ENCODE data around the gene TNFRSF17. TPM values are rescaled to one million over a fixed set of nuclear protein-coding genes. Genes with fewer than 3 reads are reported as not detected.

TNFRSF17 gene
- total RNA-seq, 2 donors from 2014 or later, result not detected

GRCh38 chr16:11979013-11979672 lies 14.1 kb downstream of the TNFRSF17 start:
- ATAC-seq, result no peak
- no peaks in the 10 kb centered on the region for H3K27me3 Mint-ChIP-seq
- no peak overlapping the region for H3K4me3 Mint-ChIP-seq
- no peaks in the 10 kb centered on the region for H3K9me3 Mint-ChIP-seq
- peaks cover 26 to 30% of the 10 kb centered on the region in 2 donors for H3K4me1 Mint-ChIP-seq (ENCODE audit: low read depth in 2 of 2)
- peaks cover 4% of the 10 kb centered on the region for H3K36me3 Mint-ChIP-seq
- DNase-seq (ENCODE audit: low spot score), result no peak
- no peak overlapping the region for H3K27ac Mint-ChIP-seq

- H3K27ac Mint-ChIP-seq, result no peak overlapping the region
- no peak overlapping the region for H3K4me3 Mint-ChIP-seq
- H3K9me3 Mint-ChIP-seq, result no peaks in the 10 kb centered on the region
- no peaks in the 10 kb centered on the region for H3K27me3 Mint-ChIP-seq
- ATAC-seq (no peak), DNase-seq (ENCODE audit: low spot score) (no peak)
- H3K36me3 Mint-ChIP-seq, result peaks cover 4% of the 10 kb centered on the region
- H3K4me1 Mint-ChIP-seq (ENCODE audit: low read depth in 2 of 2), result peaks cover 25 to 29% of the 10 kb centered on the region in 2 donors
Observed at GRCh38 chr16:11980136-11980844, 15.3 kb downstream of the TNFRSF17 start.

- ATAC-seq (no peak), DNase-seq (ENCODE audit: low spot score) (no peak)
- Mint-ChIP-seq H3K36me3 (no peaks in the 10 kb centered on the region), H3K27me3 (no peaks in the 10 kb centered on the region), H3K4me3 (no peak overlapping the region), H3K4me1 (ENCODE audit: low read depth in 2 of 2) (peaks cover 0 to under 1% of the 10 kb centered on the region in 2 donors), H3K9me3 (no peaks in the 10 kb centered on the region), H3K27ac (no peak overlapping the region)
Observed at GRCh38 chr16:11985250-11985649, 20.2 kb downstream of the TNFRSF17 start.

- Mint-ChIP-seq H3K4me3 (no peak overlapping the region), H3K4me1 (ENCODE audit: low read depth in 2 of 2) (peaks cover 5% of the 10 kb centered on the region in 2 donors), H3K27ac (no peak overlapping the region), H3K36me3 (no peaks in the 10 kb centered on the region), H3K9me3 (no peaks in the 10 kb centered on the region), H3K27me3 (no peaks in the 10 kb centered on the region)
- ATAC-seq (no peak), DNase-seq (ENCODE audit: low spot score) (no peak)
Observed at GRCh38 chr16:11986521-11987057, 21.6 kb downstream of the TNFRSF17 start.

- peaks cover 5% of the 10 kb centered on the region in 2 donors for H3K4me1 Mint-ChIP-seq (ENCODE audit: low read depth in 2 of 2)
- H3K4me3 Mint-ChIP-seq, result no peak overlapping the region
- H3K36me3 Mint-ChIP-seq, result no peaks in the 10 kb centered on the region
- no peaks in the 10 kb centered on the region for H3K9me3 Mint-ChIP-seq
- H3K27me3 Mint-ChIP-seq, result no peaks in the 10 kb centered on the region
- no peak overlapping the region for H3K27ac Mint-ChIP-seq
- DNase-seq (ENCODE audit: low spot score) (no peak), ATAC-seq (no peak)
Observed at GRCh38 chr16:11988258-11988978, 23.4 kb downstream of the TNFRSF17 start.

- H3K4me3 Mint-ChIP-seq, result no peak overlapping the region
- no peaks in the 10 kb centered on the region for H3K9me3 Mint-ChIP-seq
- H3K27ac Mint-ChIP-seq, result no peak overlapping the region
Observed at GRCh38 chr16:11990702-11991390, 25.8 kb downstream of the TNFRSF17 start.

GRCh38 chr16:11992008-11992584 lies 27.1 kb downstream of the TNFRSF17 start:
- Mint-ChIP-seq H3K27ac (no peak overlapping the region), H3K36me3 (no peaks in the 10 kb centered on the region), H3K27me3 (no peaks in the 10 kb centered on the region), H3K4me3 (no peak overlapping the region), H3K4me1 (ENCODE audit: low read depth in 2 of 2) (peaks cover 17 to 19% of the 10 kb centered on the region in 2 donors), H3K9me3 (no peaks in the 10 kb centered on the region)
- DNase-seq (ENCODE audit: low spot score) (no peak), ATAC-seq (no peak)

More at GRCh38 chr16:11990702-11991390, 25.8 kb downstream of the TNFRSF17 start:
- Mint-ChIP-seq H3K27me3 (no peaks in the 10 kb centered on the region), H3K4me1 (ENCODE audit: low read depth in 2 of 2) (peaks cover 17 to 19% of the 10 kb centered on the region in 2 donors), H3K36me3 (no peaks in the 10 kb centered on the region)
- ATAC-seq (no peak), DNase-seq (ENCODE audit: low spot score) (no peak)

GRCh38 chr16:11992586-11993524 lies 27.8 kb downstream of the TNFRSF17 start:
- no peak for DNase-seq (ENCODE audit: low spot score)
- ATAC-seq, result no peak
- Mint-ChIP-seq H3K4me3 (no peak overlapping the region), H3K27ac (peak overlapping the region in 1 of 2 donors; percentile 16), H3K4me1 (ENCODE audit: low read depth in 2 of 2) (peaks cover 17 to 19% of the 10 kb centered on the region in 2 donors), H3K27me3 (no peaks in the 10 kb centered on the region), H3K9me3 (no peaks in the 10 kb centered on the region), H3K36me3 (no peaks in the 10 kb centered on the region)

GRCh38 chr16:11994143-11995119 lies 29.4 kb downstream of the TNFRSF17 start:
- peak; percentile 84 to 85 for ATAC-seq
- H3K27ac Mint-ChIP-seq, result peak overlapping the region; percentile 68 to 92

GRCh38 chr16:11996433-11997330 lies 31.7 kb downstream of the TNFRSF17 start:
- H3K27ac Mint-ChIP-seq, result peak overlapping the region in 1 of 2 donors; percentile 0
- no peak overlapping the region for H3K4me3 Mint-ChIP-seq
- no peak for ATAC-seq
- H3K36me3 Mint-ChIP-seq, result no peaks in the 10 kb centered on the region
- DNase-seq (ENCODE audit: low spot score), result no peak
- H3K27me3 Mint-ChIP-seq, result no peaks in the 10 kb centered on the region
- no peaks in the 10 kb centered on the region for H3K9me3 Mint-ChIP-seq
- peaks cover 12 to 14% of the 10 kb centered on the region in 2 donors for H3K4me1 Mint-ChIP-seq (ENCODE audit: low read depth in 2 of 2)

More at GRCh38 chr16:11994143-11995119, 29.4 kb downstream of the TNFRSF17 start:
- peaks cover 17 to 19% of the 10 kb centered on the region in 2 donors for H3K4me1 Mint-ChIP-seq (ENCODE audit: low read depth in 2 of 2)
- H3K4me3 Mint-ChIP-seq, result peak overlapping the region; percentile 30
- no peaks in the 10 kb centered on the region for H3K9me3 Mint-ChIP-seq
- H3K27me3 Mint-ChIP-seq, result no peaks in the 10 kb centered on the region
- no peaks in the 10 kb centered on the region for H3K36me3 Mint-ChIP-seq
- DNase-seq (ENCODE audit: low spot score), result no peak

GRCh38 chr16:12000032-12000431 lies 35.0 kb downstream of the TNFRSF17 start:
- Mint-ChIP-seq H3K9me3 (no peaks in the 10 kb centered on the region), H3K27ac (no peak overlapping the region), H3K4me3 (no peak overlapping the region), H3K27me3 (no peaks in the 10 kb centered on the region), H3K36me3 (no peaks in the 10 kb centered on the region), H3K4me1 (ENCODE audit: low read depth in 2 of 2) (peaks cover 4% of the 10 kb centered on the region in 2 donors)
- DNase-seq (ENCODE audit: low spot score), result no peak
- ATAC-seq, result no peak
